ENCODE measurements around the gene TRIM7. TPM values are rescaled to one million over a fixed set of nuclear protein-coding genes. Genes with fewer than 3 reads are reported as not detected.

The TRIM7 gene
- total RNA-seq, 1 experiment from 2014 or later, result 28.1 TPM

- intact Hi-C loops (cut with micrococcal nuclease), result loop anchor here (1.0 to 2.0 kb wide), 4 partner anchors 17 to 38 kb away; partner anchors contain the start of gene RACK1
- ATAC-seq, result no peak
- peak overlapping the region; percentile 97 for H3K4me2 ChIP-seq (ENCODE audit: low read length)
- H3K9me3 ChIP-seq (ENCODE audit: low read length), result no peaks in the 10 kb centered on the region
- no peaks in the 10 kb centered on the region for H3K36me3 ChIP-seq (ENCODE audit: low read depth, low read length)
- POLR2A ChIA-PET (ENCODE audit: unreplicated experiment), result interaction anchor here (0.6 to 1.0 kb wide), 4 partner anchors 11 to 41 kb away, joined by 3 to 14 read pairs (median 4); no protein-coding TSS in a partner anchor
- TF ChIP-seq EZH2 (IDR thresholded peaks at IDR 0.05; ENCODE audit: low read length, unreplicated experiment), result no peak
- no peak for TF ChIP-seq EZH2phosphoT487 (IDR thresholded peaks at IDR 0.05; ENCODE audit: borderline replicate concordance, low read length)
- TF ChIP-seq, protein P1, sequence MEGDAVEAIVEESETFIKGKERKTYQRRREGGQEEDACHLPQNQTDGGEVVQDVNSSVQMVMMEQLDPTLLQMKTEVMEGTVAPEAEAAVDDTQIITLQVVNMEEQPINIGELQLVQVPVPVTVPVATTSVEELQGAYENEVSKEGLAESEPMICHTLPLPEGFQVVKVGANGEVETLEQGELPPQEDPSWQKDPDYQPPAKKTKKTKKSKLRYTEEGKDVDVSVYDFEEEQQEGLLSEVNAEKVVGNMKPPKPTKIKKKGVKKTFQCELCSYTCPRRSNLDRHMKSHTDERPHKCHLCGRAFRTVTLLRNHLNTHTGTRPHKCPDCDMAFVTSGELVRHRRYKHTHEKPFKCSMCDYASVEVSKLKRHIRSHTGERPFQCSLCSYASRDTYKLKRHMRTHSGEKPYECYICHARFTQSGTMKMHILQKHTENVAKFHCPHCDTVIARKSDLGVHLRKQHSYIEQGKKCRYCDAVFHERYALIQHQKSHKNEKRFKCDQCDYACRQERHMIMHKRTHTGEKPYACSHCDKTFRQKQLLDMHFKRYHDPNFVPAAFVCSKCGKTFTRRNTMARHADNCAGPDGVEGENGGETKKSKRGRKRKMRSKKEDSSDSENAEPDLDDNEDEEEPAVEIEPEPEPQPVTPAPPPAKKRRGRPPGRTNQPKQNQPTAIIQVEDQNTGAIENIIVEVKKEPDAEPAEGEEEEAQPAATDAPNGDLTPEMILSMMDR (conservative IDR thresholded peaks at IDR 0.05; ENCODE audit: low read depth, low read length), result no peak
- H3K27me3 ChIP-seq (ENCODE audit: low read length), result no peaks in the 10 kb centered on the region
- DNase-seq, result no peak
- H3K9me2 ChIP-seq (replicated peaks; ENCODE audit: low read length), result no peaks in the 10 kb centered on the region
- H3K79me2 ChIP-seq (ENCODE audit: low read length), result peaks cover 38% of the 10 kb centered on the region
- no peaks in the 10 kb centered on the region for H4K20me1 ChIP-seq (ENCODE audit: low read length)
- H2AFZ ChIP-seq (ENCODE audit: low read length), result peak overlapping the region; percentile 77
- peak overlapping the region; percentile 80 for H3K4me3 ChIP-seq (ENCODE audit: low read length)
- CTCF ChIA-PET, result interaction anchor here (0.6 to 1.0 kb wide), 2 partner anchors 32 to 53 kb away, joined by 3 to 4 read pairs; no protein-coding TSS in a partner anchor
- peak overlapping the region; percentile 95 for H3K9ac ChIP-seq (ENCODE audit: low read length)
- peaks cover 29% of the 10 kb centered on the region for H3K4me1 ChIP-seq (ENCODE audit: insufficient read depth, low read length)
- H3F3A ChIP-seq (ENCODE audit: low read length, unreplicated experiment), result peaks cover 11% of the 10 kb centered on the region
- H3K27ac ChIP-seq (ENCODE audit: low read length), result peak overlapping the region; percentile 80
- BruUV-seq (replicated peaks), result TSS peak; percentile 60
Measured at GRCh38 chr5:181223729-181224389, 18.9 kb upstream of the TRIM7 start.

DNA sequence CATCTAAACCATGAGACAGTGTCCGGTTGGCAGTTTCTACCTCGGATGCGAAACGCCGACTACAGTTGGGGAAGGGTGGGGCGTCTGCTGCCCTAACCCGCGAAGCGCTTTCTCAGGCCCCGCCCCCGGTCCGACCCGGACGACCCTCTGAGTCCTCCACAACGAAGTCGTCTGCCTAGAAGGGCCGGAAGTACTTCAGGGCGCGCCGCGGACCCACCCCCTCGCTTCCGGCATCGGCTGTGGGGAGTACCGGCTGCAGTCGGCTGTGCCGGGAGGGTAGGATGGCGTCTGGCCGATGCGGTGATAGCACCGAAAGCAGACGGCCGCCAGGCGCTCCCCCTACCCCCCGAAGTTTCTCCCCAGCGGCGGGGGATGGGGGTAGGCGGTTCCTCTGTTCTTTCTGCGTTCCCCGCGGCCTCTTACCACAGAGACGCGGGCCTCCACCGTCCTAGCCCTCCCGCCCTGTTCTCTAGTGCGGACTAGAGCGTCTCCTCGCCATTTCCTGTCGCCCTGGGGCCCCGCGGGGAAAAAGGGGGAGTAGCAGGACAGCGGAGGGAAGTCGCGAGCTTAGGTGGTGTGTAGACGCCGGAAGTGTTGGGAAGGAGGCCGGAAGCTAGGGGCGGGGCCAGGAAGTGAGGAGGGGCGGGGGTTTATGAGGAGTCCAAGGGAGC, 18.2 kb upstream of the TRIM7 start, which contains the start of gene TRIM41:
TSS of gene TRIM41 (plus strand) at position 224 of the 671 bp plus-strand sequence. CDS start 719 bp downstream, outside the sequence.
- intact Hi-C loops (cut with micrococcal nuclease), result loop anchor here (1.0 to 2.0 kb wide), 4 partner anchors 16 to 39 kb away; partner anchors contain the start of gene RACK1
- peak; percentile 97 for DNase-seq
- peak; percentile 70 for ATAC-seq
- H3K27me3 ChIP-seq (ENCODE audit: low read length), result no peaks in the 10 kb centered on the region
- H2AFZ ChIP-seq (ENCODE audit: low read length), result peak within 1 kb of the TSS; percentile 77
- no peaks in the 10 kb centered on the region for H3K9me2 ChIP-seq (replicated peaks; ENCODE audit: low read length)
- no TSS peak for BruUV-seq (replicated peaks)
- peaks cover 11% of the 10 kb centered on the region for H3F3A ChIP-seq (ENCODE audit: low read length, unreplicated experiment)
- H3K4me2 ChIP-seq (ENCODE audit: low read length), result peak within 1 kb of the TSS; percentile 97
- peak within 1 kb of the TSS; percentile 80 for H3K27ac ChIP-seq (ENCODE audit: low read length)
- no peaks in the 10 kb centered on the region for H3K9me3 ChIP-seq (ENCODE audit: low read length)
- H3K4me1 ChIP-seq (ENCODE audit: insufficient read depth, low read length), result peaks cover 29% of the 10 kb centered on the region
- peak within 1 kb of the TSS; percentile 80 for H3K4me3 ChIP-seq (ENCODE audit: low read length)
- H3K36me3 ChIP-seq (ENCODE audit: low read depth, low read length), result no peaks in the 10 kb centered on the region
- H3K9ac ChIP-seq (ENCODE audit: low read length), result peak within 1 kb of the TSS; percentile 95
- TF ChIP-seq EZH2phosphoT487 (IDR thresholded peaks at IDR 0.05; ENCODE audit: borderline replicate concordance, low read length), result no peak
- no peak for TF ChIP-seq EZH2 (IDR thresholded peaks at IDR 0.05; ENCODE audit: low read length, unreplicated experiment)
- TF ChIP-seq, protein P1 (conservative IDR thresholded peaks at IDR 0.05; ENCODE audit: low read depth, low read length), result no peak
- ChIA-PET POLR2A (ENCODE audit: unreplicated experiment) (interaction anchor here (0.6 to 1.0 kb wide), 4 partner anchors 12 to 42 kb away, joined by 3 to 14 read pairs (median 4); no protein-coding TSS in a partner anchor), CTCF (interaction anchor here (0.6 to 1.0 kb wide), 2 partner anchors 32 to 52 kb away, joined by 3 to 4 read pairs; no protein-coding TSS in a partner anchor)
- no peaks in the 10 kb centered on the region for H4K20me1 ChIP-seq (ENCODE audit: low read length)
- peaks cover 38% of the 10 kb centered on the region for H3K79me2 ChIP-seq (ENCODE audit: low read length)
